Thoracic aorta (tissue), 2 donors: ENCODE measurements around the gene ATP8B1. TPM values are rescaled to one million over a fixed set of nuclear protein-coding genes. Genes with fewer than 3 reads are reported as not detected.

Experiments
- ATAC-seq: fragments of 150-250 bp; one replicate; pipeline ENCODE4 v1.8.0; 2017; ENCODE audit warnings: low read depth; ENCODE audit not compliant: insufficient number of reproducible peaks, low FRiP score
- DNase-seq: peaks from one replicate; pipeline ENCODE4 v3.0.0-alpha.2; 2020; ENCODE audit warnings: low spot score
- H3K27ac ChIP-seq, 2 donors: fragments of 200-600 bp; sonication (generic); 1 replicate in 1 of 2; 2 replicates in 1 of 2; pipeline ENCODE4 v1.5.1; 2016; ENCODE audit warnings: mild to moderate bottlenecking in 2 of 2, moderate library complexity in 2 of 2
- H3K27me3 ChIP-seq: fragments of 200-600 bp; sonication (generic); replicated peaks from 2 replicates; pipeline ENCODE4 v1.6.0; 2016; ENCODE audit warnings: mild to moderate bottlenecking; ENCODE audit not compliant: insufficient read depth
- H3K36me3 ChIP-seq: fragments of 200-600 bp; sonication (generic); one replicate; pipeline ENCODE4 v1.5.1; 2016
- H3K4me1 ChIP-seq, 2 donors: fragments of 200-600 bp; sonication (generic); 1 replicate in 1 of 2; 2 replicates in 1 of 2; pipeline versions ENCODE4 v1.5.1 to v1.6.0; 2016; ENCODE audit warnings: low read depth in 2 of 2, mild to moderate bottlenecking in 1 of 2; ENCODE audit not compliant: control insufficient read depth in 1 of 2
- H3K4me3 ChIP-seq: fragments of 200-600 bp; sonication (generic); 2 replicates; pipeline ENCODE4 v1.5.1; 2016; ENCODE audit warnings: mild to moderate bottlenecking
- H3K9me3 ChIP-seq: fragments of 200-600 bp; sonication (generic); 2 replicates; pipeline ENCODE4 v1.5.1; 2016
- total RNA-seq, 2 donors: library from RNA; depleted of rRNA; stranded (reverse); fragments of >200 nt; gene quantifications; one replicate each; pipeline versions ENCODE4 v1.1.0 to v1.2.3, GENCODE V29; 2016
- TF ChIP-seq, protein P1 (sequence below): fragments of 200-600 bp; sonication (generic); IDR thresholded peaks from one replicate; pipeline ENCODE4 v1.5.1; 2019; ENCODE audit warnings: antibody characterized with exemption

ATP8B1 gene
- total RNA-seq, 2 donors from 2014 or later: 68.7 to 111 TPM

DNA sequence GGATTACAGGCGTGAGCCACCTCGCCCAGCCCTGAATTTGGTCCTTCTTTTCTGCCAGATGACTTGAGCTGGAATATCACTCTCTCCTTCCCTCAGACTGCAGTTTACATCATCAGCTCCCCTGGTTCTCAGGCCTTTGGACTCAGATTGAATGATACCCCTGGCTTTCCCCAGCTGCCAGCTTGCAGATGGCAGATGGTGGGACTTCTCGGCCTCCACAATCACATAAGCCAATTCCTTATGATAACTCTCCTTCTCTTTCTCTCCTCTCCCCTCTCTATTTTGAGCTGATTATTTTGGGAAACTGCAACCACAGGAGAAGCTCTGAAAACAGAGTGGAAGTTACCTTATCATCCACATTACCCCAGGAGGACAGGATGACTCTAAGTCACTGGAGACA, 33.4 kb upstream of the ATP8B1 start:
- no peak for DNase-seq
- no peak for ATAC-seq
- H3K9me3 ChIP-seq: no peaks in the 10 kb centered on the region
- H3K36me3 ChIP-seq: no peaks in the 10 kb centered on the region
- H3K27ac ChIP-seq: no peak overlapping the region
- H3K4me3 ChIP-seq: no peak overlapping the region
- peaks cover 0 to 3% of the 10 kb centered on the region in 2 donors for H3K4me1 ChIP-seq
- TF ChIP-seq, protein P1, sequence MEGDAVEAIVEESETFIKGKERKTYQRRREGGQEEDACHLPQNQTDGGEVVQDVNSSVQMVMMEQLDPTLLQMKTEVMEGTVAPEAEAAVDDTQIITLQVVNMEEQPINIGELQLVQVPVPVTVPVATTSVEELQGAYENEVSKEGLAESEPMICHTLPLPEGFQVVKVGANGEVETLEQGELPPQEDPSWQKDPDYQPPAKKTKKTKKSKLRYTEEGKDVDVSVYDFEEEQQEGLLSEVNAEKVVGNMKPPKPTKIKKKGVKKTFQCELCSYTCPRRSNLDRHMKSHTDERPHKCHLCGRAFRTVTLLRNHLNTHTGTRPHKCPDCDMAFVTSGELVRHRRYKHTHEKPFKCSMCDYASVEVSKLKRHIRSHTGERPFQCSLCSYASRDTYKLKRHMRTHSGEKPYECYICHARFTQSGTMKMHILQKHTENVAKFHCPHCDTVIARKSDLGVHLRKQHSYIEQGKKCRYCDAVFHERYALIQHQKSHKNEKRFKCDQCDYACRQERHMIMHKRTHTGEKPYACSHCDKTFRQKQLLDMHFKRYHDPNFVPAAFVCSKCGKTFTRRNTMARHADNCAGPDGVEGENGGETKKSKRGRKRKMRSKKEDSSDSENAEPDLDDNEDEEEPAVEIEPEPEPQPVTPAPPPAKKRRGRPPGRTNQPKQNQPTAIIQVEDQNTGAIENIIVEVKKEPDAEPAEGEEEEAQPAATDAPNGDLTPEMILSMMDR: no peak
- H3K27me3 ChIP-seq: no peaks in the 10 kb centered on the region

DNA sequence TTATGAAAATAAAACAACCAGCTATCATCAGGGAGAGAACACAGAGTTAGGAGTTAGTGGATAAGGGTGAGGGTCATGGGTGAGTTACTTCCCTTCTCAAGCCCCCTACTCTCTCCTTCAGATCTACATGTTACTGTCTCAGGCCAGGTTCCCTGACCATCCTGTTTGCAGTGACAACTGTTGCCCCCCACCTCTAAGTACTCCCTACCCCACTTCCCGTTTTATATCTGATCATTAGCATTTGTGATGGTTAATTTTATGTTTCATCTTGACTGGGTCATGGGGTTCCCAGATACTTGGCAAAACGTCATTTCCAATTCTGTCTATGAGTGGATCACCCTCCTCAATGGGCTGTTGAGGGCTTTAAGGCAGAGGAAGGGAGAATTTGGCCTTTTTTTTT, 32.8 kb upstream of the ATP8B1 start:
- no peaks in the 10 kb centered on the region for H3K9me3 ChIP-seq
- H3K4me3 ChIP-seq: no peak overlapping the region
- no peak for ATAC-seq
- DNase-seq: no peak
- no peaks in the 10 kb centered on the region for H3K36me3 ChIP-seq
- H3K4me1 ChIP-seq: peaks cover 0 to 3% of the 10 kb centered on the region in 2 donors
- H3K27ac ChIP-seq: no peak overlapping the region
- TF ChIP-seq, protein P1: no peak
- no peaks in the 10 kb centered on the region for H3K27me3 ChIP-seq

DNA sequence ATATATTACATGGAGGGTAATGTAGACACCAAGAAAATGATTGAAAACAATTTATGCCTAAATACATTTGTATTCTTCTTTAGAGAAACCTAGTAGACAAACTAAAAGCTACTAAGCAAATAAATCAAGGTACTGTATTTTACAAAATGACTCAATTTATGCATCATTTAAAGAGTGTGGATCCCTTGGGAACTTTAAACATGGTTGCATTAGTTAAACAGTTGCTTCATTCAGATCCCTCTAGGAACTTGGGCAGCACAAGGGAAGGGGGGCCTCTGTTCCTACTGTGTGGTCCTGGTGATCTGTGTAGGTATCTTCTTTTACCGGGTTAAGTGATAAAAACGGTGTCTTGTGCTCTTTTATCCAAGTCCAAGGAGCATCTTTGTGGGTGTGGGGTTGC, 31.5 kb upstream of the ATP8B1 start:
- H3K27me3 ChIP-seq: no peaks in the 10 kb centered on the region
- H3K27ac ChIP-seq: no peak overlapping the region
- TF ChIP-seq, protein P1: no peak
- DNase-seq: no peak
- H3K9me3 ChIP-seq: no peaks in the 10 kb centered on the region
- no peaks in the 10 kb centered on the region for H3K36me3 ChIP-seq
- no peaks in the 10 kb centered on the region for H3K4me1 ChIP-seq
- no peak overlapping the region for H3K4me3 ChIP-seq
- no peak for ATAC-seq

DNA sequence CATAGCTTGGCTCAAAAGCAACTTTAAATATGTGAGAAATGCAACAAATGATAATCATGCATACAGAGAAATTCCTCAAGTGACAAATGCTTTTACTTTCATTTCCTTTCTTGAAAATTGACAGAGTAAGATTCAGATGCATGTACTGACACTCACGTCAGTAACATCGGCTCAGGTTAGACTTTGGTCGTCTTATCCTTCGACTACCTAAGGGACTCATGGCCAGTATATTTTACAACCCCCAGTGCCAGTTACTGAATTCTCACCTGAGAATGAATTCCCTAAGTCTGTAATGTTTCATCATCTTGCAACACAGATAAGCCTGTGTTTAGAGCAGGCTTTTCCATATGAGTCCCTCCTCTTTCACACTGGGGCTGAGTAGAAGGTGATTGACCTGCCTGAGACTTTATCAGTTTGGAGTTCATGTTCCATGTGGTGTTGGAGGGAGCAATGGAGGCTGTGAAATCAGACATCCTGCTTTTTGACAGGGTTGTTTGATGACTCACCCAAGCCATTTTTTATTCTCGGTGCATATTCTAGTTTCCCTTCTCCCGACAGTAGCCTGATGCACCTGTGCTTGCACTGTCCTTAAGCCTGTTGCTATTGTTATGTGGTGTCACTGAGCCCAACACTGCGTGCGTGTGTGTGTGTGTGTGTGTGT, 30.5 kb upstream of the ATP8B1 start:
- H3K27me3 ChIP-seq: no peaks in the 10 kb centered on the region
- no peaks in the 10 kb centered on the region for H3K9me3 ChIP-seq
- peak overlapping the region; percentile 25 for H3K4me3 ChIP-seq
- no peaks in the 10 kb centered on the region for H3K4me1 ChIP-seq
- ATAC-seq: peak; percentile 82
- no peak overlapping the region for H3K27ac ChIP-seq
- DNase-seq: no peak
- no peaks in the 10 kb centered on the region for H3K36me3 ChIP-seq
- TF ChIP-seq, protein P1: no peak

DNA sequence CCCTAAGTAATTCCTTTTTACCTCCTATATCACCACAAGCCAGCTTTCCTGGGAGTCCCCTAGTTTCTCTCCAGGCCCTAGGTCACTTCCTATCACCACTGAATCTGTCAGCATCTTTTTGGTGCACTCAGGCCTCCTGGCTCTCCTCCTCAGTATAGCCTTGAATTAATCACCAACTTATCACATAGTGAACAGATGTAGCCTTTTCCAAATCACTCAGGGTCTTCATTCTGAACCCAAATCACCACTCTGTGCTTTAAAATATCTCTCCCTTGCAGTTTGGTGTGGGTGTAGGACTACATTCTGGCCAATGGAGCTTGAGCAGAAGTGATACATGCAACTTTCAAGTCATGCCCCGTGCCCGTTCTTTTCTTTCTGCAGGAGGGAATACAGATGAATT, 29.6 kb upstream of the ATP8B1 start:
- Histone ChIP-seq H3K9me3 (no peaks in the 10 kb centered on the region), H3K36me3 (no peaks in the 10 kb centered on the region), H3K27ac (no peak overlapping the region), H3K4me1 (no peaks in the 10 kb centered on the region), H3K27me3 (no peaks in the 10 kb centered on the region), H3K4me3 (no peak overlapping the region)
- TF ChIP-seq, protein P1: no peak
- ATAC-seq: no peak
- no peak for DNase-seq
